Smooth muscle cell (in vitro differentiated cells): ENCODE data around the gene GLDC. TPM values are rescaled to one million over a fixed set of nuclear protein-coding genes. Genes with fewer than 3 reads are reported as not detected.
"Not testable (repeated sequence)": the region's sequence is repeated elsewhere in the genome, so short reads cannot be mapped to it uniquely, and the experiment has no call there.

ENCODE experiments used
- DNase-seq: peaks from one replicate; lab custom pipeline; 2025; ENCODE audit not compliant: unreplicated experiment; lab: John Stamatoyannopoulos, UW
- H2AFZ ChIP-seq: fragments of 200-600 bp; sonication (generic); 2 replicates; pipeline ENCODE4 v1.6.0; 2016; ENCODE audit warnings: antibody characterized with exemption, low read depth, mild to moderate bottlenecking
- H3F3A ChIP-seq: fragments of 200-600 bp; sonication (generic); 2 replicates; pipeline ENCODE4 v1.6.0; 2017; ENCODE audit warnings: antibody characterized with exemption, low read depth
- H3K27ac ChIP-seq: fragments of 200-600 bp; sonication (generic); 2 replicates; pipeline ENCODE4 v1.5.1; 2016; ENCODE audit warnings: low read depth, mild to moderate bottlenecking
- H3K27me3 ChIP-seq: fragments of 200-600 bp; sonication (generic); 2 replicates; pipeline ENCODE4 v1.6.1; 2016; ENCODE audit warnings: low read depth, mild to moderate bottlenecking
- H3K36me3 ChIP-seq: fragments of 200-600 bp; sonication (generic); 2 replicates; pipeline ENCODE4 v1.5.1; 2016; ENCODE audit warnings: low read depth
- H3K4me1 ChIP-seq: fragments of 200-600 bp; sonication (generic); 2 replicates; pipeline ENCODE4 v1.5.1; 2016; ENCODE audit warnings: low read depth
- H3K4me2 ChIP-seq: fragments of 200-600 bp; sonication (generic); 2 replicates; pipeline ENCODE4 v1.6.0; 2016; ENCODE audit warnings: mild to moderate bottlenecking
- H3K4me3 ChIP-seq: fragments of 200-600 bp; sonication (generic); 2 replicates; pipeline ENCODE4 v1.5.1; 2016; ENCODE audit warnings: mild to moderate bottlenecking
- H3K79me2 ChIP-seq: fragments of 200-600 bp; sonication (generic); 2 replicates; pipeline ENCODE4 v1.6.0; 2016; ENCODE audit warnings: low read depth, mild to moderate bottlenecking
- H3K9ac ChIP-seq: fragments of 200-600 bp; sonication (generic); 2 replicates; pipeline ENCODE4 v1.6.0; 2016; ENCODE audit warnings: low read depth
- H3K9me3 ChIP-seq: fragments of 200-600 bp; sonication (generic); replicated peaks from 2 replicates; pipeline ENCODE4 v1.5.1; 2016; ENCODE audit warnings: low read depth
- H4K20me1 ChIP-seq: fragments of 200-600 bp; sonication (generic); 2 replicates; pipeline ENCODE4 v1.6.0; 2016; ENCODE audit warnings: low read depth
- CTCF ChIP-seq: fragments of 200-600 bp; sonication (generic); IDR thresholded peaks from 2 replicates; pipeline ENCODE4 v1.5.1; 2017; ENCODE audit warnings: borderline replicate concordance, mild to moderate bottlenecking, antibody characterized with exemption; ENCODE audit not compliant: insufficient read depth, poor library complexity, severe bottlenecking
- WGBS: methylation state at CpG from one replicate; pipeline ENCODE4 v1.1.7; 2016; ENCODE audit warnings: low lambda C conversion rate; 5-methylcytosine and 5-hydroxymethylcytosine counted together
- polyA plus RNA-seq: library from polyadenylated mRNA; unstranded; fragments of >200 nt; fragmentation: Nextera tagmentation; extraction: Ambion mirVana; gene quantifications from 2 replicates; pipeline ENCODE4 v1.2.1, GENCODE V29; 2016
- total RNA-seq: library from RNA; depleted of rRNA; stranded (reverse); fragments of >200 nt; gene quantifications from 2 replicates; pipeline ENCODE4 v1.2.3, GENCODE V29; 2014

The GLDC gene
- total and polyA plus RNA-seq, 2 experiments from 2014 or later = 0.13 to 0.45 TPM

- peaks cover 10% of the 10 kb centered on the region for H3F3A ChIP-seq
- no peaks in the 10 kb centered on the region for H4K20me1 ChIP-seq
- H2AFZ ChIP-seq = no peak overlapping the region
- H3K9ac ChIP-seq = no peak overlapping the region
- no peak overlapping the region for H3K4me3 ChIP-seq
- peaks cover 3% of the 10 kb centered on the region for H3K4me1 ChIP-seq
- TF ChIP-seq CTCF = no peak
- no peak for DNase-seq
- no peak overlapping the region for H3K27ac ChIP-seq
- H3K36me3 ChIP-seq = no peaks in the 10 kb centered on the region
- no peak overlapping the region for H3K4me2 ChIP-seq
- H3K9me3 ChIP-seq = no peaks in the 10 kb centered on the region
- H3K79me2 ChIP-seq = no peaks in the 10 kb centered on the region
- 74% methylated on average over 8 of the region's 8 CpGs for WGBS
- H3K27me3 ChIP-seq = no peaks in the 10 kb centered on the region
Observed at GRCh38 chr9:6549106-6549800, 96.3 kb downstream of the GLDC start.

- Histone ChIP-seq H3K9me3 (no peaks in the 10 kb centered on the region), H3F3A (no peaks in the 10 kb centered on the region), H2AFZ (no peak overlapping the region), H3K27ac (no peak overlapping the region), H3K27me3 (no peaks in the 10 kb centered on the region), H3K4me2 (no peak overlapping the region), H3K4me1 (no peaks in the 10 kb centered on the region), H3K9ac (no peak overlapping the region), H3K79me2 (no peaks in the 10 kb centered on the region), H4K20me1 (no peaks in the 10 kb centered on the region), H3K4me3 (no peak overlapping the region), H3K36me3 (no peaks in the 10 kb centered on the region)
- 82% methylated on average over 8 of the region's 8 CpGs for WGBS
- DNase-seq = no peak
- TF ChIP-seq CTCF = no peak
Observed at GRCh38 chr9:6545017-6545691, 100.4 kb downstream of the GLDC start.

DNA sequence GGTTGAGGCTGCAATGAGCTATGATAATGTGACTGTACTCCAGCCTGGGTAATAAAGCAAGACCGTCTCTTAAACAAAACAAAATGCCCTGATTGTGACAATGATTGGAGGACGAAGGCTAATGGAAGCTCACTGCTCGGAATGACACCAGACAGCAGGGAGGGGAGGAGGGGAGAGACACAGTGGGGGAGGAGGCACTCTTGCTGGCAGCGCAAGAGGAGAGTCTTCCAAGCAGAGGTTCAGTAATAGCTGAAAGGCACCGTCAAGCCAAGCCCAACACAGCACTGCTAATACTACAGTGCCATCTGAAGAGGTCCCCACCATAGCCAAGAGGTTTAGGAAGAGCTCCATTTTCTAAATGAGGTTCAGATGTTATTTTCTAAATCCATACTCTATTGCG, 102.3 kb downstream of the GLDC start:
- H3K27ac ChIP-seq = no peak overlapping the region
- H3K27me3 ChIP-seq = no peaks in the 10 kb centered on the region
- no peak for TF ChIP-seq CTCF
- H3K4me3 ChIP-seq = no peak overlapping the region
- DNase-seq = no peak
- no peak overlapping the region for H3K9ac ChIP-seq
- no peaks in the 10 kb centered on the region for H3K4me1 ChIP-seq
- no peak overlapping the region for H2AFZ ChIP-seq
- H3F3A ChIP-seq = no peaks in the 10 kb centered on the region
- no peaks in the 10 kb centered on the region for H3K9me3 ChIP-seq
- WGBS = 62% methylated on average over 6 of the region's 6 CpGs
- H3K4me2 ChIP-seq = no peak overlapping the region
- no peaks in the 10 kb centered on the region for H3K79me2 ChIP-seq
- H3K36me3 ChIP-seq = no peaks in the 10 kb centered on the region
- H4K20me1 ChIP-seq = no peaks in the 10 kb centered on the region

DNA sequence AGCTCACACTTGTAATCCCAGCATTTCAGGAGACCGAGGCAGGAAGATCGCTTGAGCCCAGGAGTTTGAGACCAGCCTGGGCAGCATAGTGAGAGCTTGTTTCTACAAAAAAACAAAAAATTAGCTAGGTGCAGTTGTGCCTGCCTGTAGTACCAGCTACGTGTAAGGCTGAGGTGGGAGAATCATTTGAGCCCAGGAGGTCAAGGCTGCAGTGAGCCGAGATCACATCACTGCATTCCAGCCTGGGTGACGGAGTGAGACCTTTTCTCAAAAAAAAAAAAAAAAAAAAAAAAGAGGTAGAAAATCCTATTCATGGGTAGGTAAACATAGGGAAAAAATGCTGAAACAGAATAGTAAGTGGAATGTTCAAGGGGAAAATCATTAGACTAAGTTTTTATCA, 102.9 kb downstream of the GLDC start:
- H3K4me3 ChIP-seq, H3K27ac ChIP-seq, H2AFZ ChIP-seq, H3K79me2 ChIP-seq, H3F3A ChIP-seq, H3K9me3 ChIP-seq, H3K27me3 ChIP-seq, H4K20me1 ChIP-seq, H3K4me2 ChIP-seq, H3K36me3 ChIP-seq, H3K4me1 ChIP-seq, DNase-seq, H3K9ac ChIP-seq: not testable (repeated sequence)
- WGBS = 94% methylated on average over 5 of the region's 5 CpGs
